ENCODE measurements around the gene MARK1.

- TF ChIP-seq ZNF776 (CRISPR knock-in tag; IDR thresholded peaks at IDR 0.05) (no peak), KDM4B (CRISPR knock-in tag; IDR thresholded peaks at IDR 0.05) (no peak), GRHL1 (CRISPR knock-in tag; conservative IDR thresholded peaks at IDR 0.05) (no peak), E2F5 (CRISPR knock-in tag; conservative IDR thresholded peaks at IDR 0.05) (no peak), PRDM4 (CRISPR knock-in tag; IDR thresholded peaks at IDR 0.05; ENCODE audit: borderline replicate concordance) (no peak), EZH2 (conservative IDR thresholded peaks at IDR 0.05; ENCODE audit: low read depth, low read length) (no peak), POLR2A (IDR thresholded peaks at IDR 0.05; ENCODE audit: insufficient read depth in 1 of 2, low read depth in 2 of 2, low read length in 2 of 2) (no peak), CHD4 (IDR thresholded peaks at IDR 0.05; ENCODE audit: borderline replicate concordance, low read length) (no peak), BRCA1 (CRISPR knock-in tag; IDR thresholded peaks at IDR 0.05) (no peak), NR2F6 (IDR thresholded peaks at IDR 0.05) (no peak), NR2F6 (CRISPR knock-in tag; IDR thresholded peaks at IDR 0.05) (no peak), RNF2 (conservative IDR thresholded peaks at IDR 0.05; ENCODE audit: low read depth) (no peak)
These were observed 155.1 kb downstream of the MARK1 start for GRCh38 chr1:220682901-220683576.
